A549 (cell line): ENCODE data around the gene AOAH. TPM values are rescaled to one million over a fixed set of nuclear protein-coding genes. Genes with fewer than 3 reads are reported as not detected.
"Not testable (repeated sequence)": the region's sequence is repeated elsewhere in the genome, so short reads cannot be mapped to it uniquely, and the experiment has no call there.

Experiments used
- ATAC-seq, 2 experiments: fragments of 200-7000 bp in 1 of 2; fragments of >200 bp in 1 of 2; cut with Nextera tagmentation in 1 of 2; cut with Tn5 transposase in 1 of 2; 3 replicates each; pipeline versions ENCODE4 v1.8.0 to v1.9.1; 2018 to 2020; ENCODE audit warnings: mild to moderate bottlenecking in 1 of 2, moderate library complexity in 1 of 2
- CTCF ChIA-PET: fragments of 300-600 bp; sonication (Branson Sonifier 250); formaldehyde crosslinking; extraction: SDS; loops from one replicate; lab custom pipeline; 2021; ENCODE audit warnings: antibody characterized with exemption, inconsistent platforms; lab: Yijun Ruan, JAX
- POLR2A ChIA-PET: fragments of 350-600 bp; formaldehyde crosslinking; extraction: SDS; loops from one replicate; lab custom pipeline; 2021; ENCODE audit warnings: antibody characterized with exemption, inconsistent platforms; lab: Yijun Ruan, JAX
- DNase-seq, 2 experiments: peaks; one replicate each; pipeline versions ENCODE4 v3.0.0 to v3.0.0-alpha.2; 2011 to 2016; ENCODE audit warnings: low read depth in 1 of 2, low spot score in 1 of 2
- FAIRE-seq: peaks from 2 replicates; lab custom pipeline; 2011; peaks lifted over from hg19 to GRCh38; lab: Jason Lieb, UNC
- H3K27ac ChIP-seq, 2 experiments: fragments of >200 bp; sonication (Bioruptor Twin); formaldehyde crosslinking; 3 replicates each; pipeline ENCODE4 v1.5.1; 2016 to 2017
- H3K4me1 ChIP-seq: fragments of >200 bp; sonication (Bioruptor Twin); formaldehyde crosslinking; 3 replicates; pipeline ENCODE4 v1.6.1; 2016
- H3K4me2 ChIP-seq: fragments of >200 bp; sonication (Bioruptor Twin); formaldehyde crosslinking; 3 replicates; pipeline ENCODE4 v1.6.1; 2016
- H3K4me3 ChIP-seq: fragments of >200 bp; sonication (Bioruptor Twin); formaldehyde crosslinking; 3 replicates; pipeline ENCODE4 v1.5.1; 2016
- H3K9me3 ChIP-seq: fragments of >200 bp; sonication (Bioruptor Twin); formaldehyde crosslinking; 3 replicates; pipeline ENCODE4 v1.6.1; 2016
- ATOH8 ChIP-seq: fragments of 250-450 bp; sonication (Bioruptor Pico); IDR thresholded peaks from 2 replicates; pipeline ENCODE4 v1.5.0; 2020; ENCODE audit warnings: low read depth, mild to moderate bottlenecking, moderate library complexity
- E2F6 ChIP-seq: IDR thresholded peaks from 2 replicates; pipeline ENCODE4 v1.6.1; 2012; ENCODE audit warnings: low read depth, borderline replicate concordance
- EHMT2 ChIP-seq: fragments of 200-600 bp; sonication (generic); IDR thresholded peaks from 2 replicates; pipeline ENCODE4 v1.6.1; 2016; ENCODE audit warnings: antibody characterized with exemption, low read depth, mild to moderate bottlenecking, moderate library complexity
- EP300 ChIP-seq, 2 experiments: fragments of >200 bp; sonication (Bioruptor Twin); formaldehyde crosslinking; IDR thresholded peaks; 2 replicates in 1 of 2; 3 replicates in 1 of 2; pipeline ENCODE4 v1.6.1; 2016 to 2017
- FOSL2 ChIP-seq, 2 experiments: fragments of 450-650 bp in 1 of 2; fragments of >200 bp in 1 of 2; sonication (Bioruptor Twin) in 1 of 2; formaldehyde crosslinking; IDR thresholded peaks; 2 replicates each; pipeline versions ENCODE4 v1.5.0 to v1.6.1; 2016 to 2020; ENCODE audit warnings: mild to moderate bottlenecking in 1 of 2, moderate library complexity in 1 of 2
- GATA3 ChIP-seq: IDR thresholded peaks from 2 replicates; pipeline ENCODE4 v1.6.1; 2012; ENCODE audit warnings: borderline replicate concordance
- HMGXB4 ChIP-seq: fragments of 250-450 bp; sonication (Bioruptor Pico); IDR thresholded peaks from 2 replicates; pipeline ENCODE4 v1.5.0; 2021; ENCODE audit warnings: mild to moderate bottlenecking, moderate library complexity, borderline replicate concordance
- KDM5A ChIP-seq: fragments of 200-600 bp; sonication (generic); IDR thresholded peaks from 2 replicates; pipeline ENCODE4 v1.6.1; 2016; ENCODE audit warnings: antibody characterized with exemption, mild to moderate bottlenecking
- NPAS2 ChIP-seq: fragments of 250-450 bp; sonication (Bioruptor Pico); IDR thresholded peaks from 2 replicates; pipeline ENCODE4 v1.8.0; 2022; ENCODE audit warnings: mild to moderate bottlenecking, moderate library complexity, borderline replicate concordance
- PBX3 ChIP-seq: IDR thresholded peaks from 2 replicates; pipeline ENCODE4 v1.6.1; 2012
- PHF8 ChIP-seq: fragments of 200-600 bp; sonication (generic); IDR thresholded peaks from 2 replicates; pipeline ENCODE4 v1.6.1; 2016; ENCODE audit warnings: low read depth, mild to moderate bottlenecking, antibody characterized with exemption, moderate library complexity, borderline replicate concordance
- POLR2A ChIP-seq: IDR thresholded peaks from 2 replicates; pipeline ENCODE4 v1.6.1; 2012; ENCODE audit warnings: mild to moderate bottlenecking, low read length
- POLR2AphosphoS2 ChIP-seq: conservative IDR thresholded peaks from 2 replicates; pipeline ENCODE4 v1.6.1; 2012; ENCODE audit warnings: low read length, improper control_type of control experiment, inconsistent platforms
- RARB ChIP-seq: fragments of 250-450 bp; sonication (Bioruptor Pico); IDR thresholded peaks from 2 replicates; pipeline ENCODE4 v1.8.0; 2021; ENCODE audit warnings: mild to moderate bottlenecking, moderate library complexity
- RFX5 ChIP-seq: fragments of 450-650 bp; IDR thresholded peaks from 2 replicates; pipeline ENCODE4 v1.7.1; 2014; ENCODE audit warnings: antibody characterized with exemption, mild to moderate bottlenecking, moderate library complexity
- RNF2 ChIP-seq: fragments of 200-600 bp; sonication (generic); IDR thresholded peaks from 2 replicates; pipeline ENCODE4 v1.6.1; 2016; ENCODE audit warnings: low read depth, mild to moderate bottlenecking, antibody characterized with exemption, moderate library complexity, borderline replicate concordance
- ZNF302 ChIP-seq: fragments of 250-450 bp; sonication (Bioruptor Pico); IDR thresholded peaks from 2 replicates; pipeline ENCODE4 v1.9.0; 2021; ENCODE audit warnings: inconsistent platforms, mild to moderate bottlenecking, moderate library complexity
- ZSCAN20 ChIP-seq: fragments of 250-450 bp; sonication (Bioruptor Pico); IDR thresholded peaks from 2 replicates; pipeline ENCODE4 v1.8.0; 2022; ENCODE audit warnings: mild to moderate bottlenecking, moderate library complexity
- WGBS: methylation state at CpG from one replicate; pipeline ENCODE4 v1.1.6; 2017; ENCODE audit errors: missing lambda C conversion rate; 5-methylcytosine and 5-hydroxymethylcytosine counted together
- polyA plus RNA-seq, 4 experiments: library from polyadenylated mRNA; depleted of rRNA in 3 of 4; stranded (reverse); fragments of >200 nt; fragmentation: RNase III in 1 of 4; extraction: RNeasy Plus Mini Kit Qiagen cat#74134 plus additional on column Dnase treatment in 1 of 4; gene quantifications; 2 replicates in 3 of 4; 3 replicates in 1 of 4; pipeline ENCODE4 v1.2.3, GENCODE V29; 2011 to 2017

AOAH gene
- polyA plus RNA-seq, 2 of the 4 experiments (the other 2 are of a cell fraction): 0.09 TPM; not detected in 1

GRCh38 chr7:36491317-36491716 lies 233.0 kb downstream of the AOAH start:
- H3K4me3 ChIP-seq: no peak overlapping the region
- CTCF ChIA-PET: interaction anchor here (0.8 to 20.0 kb wide), 5 partner anchors 10 to 709 kb away, joined by 3 to 261 read pairs (median 7); no protein-coding TSS in a partner anchor
- POLR2A ChIA-PET: no interaction called here
- H3K4me2 ChIP-seq: no peak overlapping the region
- WGBS: 35% methylated on average over 3 of the region's 3 CpGs
- no peak overlapping the region for H3K27ac ChIP-seq
- TF ChIP-seq RNF2: no peak
- no peak for TF ChIP-seq EP300 (IDR thresholded peaks at IDR 0.05)
- no peak for TF ChIP-seq ZSCAN20 (CRISPR knock-in tag)
- no peak for TF ChIP-seq PBX3
- TF ChIP-seq GATA3: no peak
- no peak for TF ChIP-seq POLR2A
- no peak for ATAC-seq
- no peak for DNase-seq
- H3K9me3 ChIP-seq: no peaks in the 10 kb centered on the region
- H3K4me1 ChIP-seq: no peaks in the 10 kb centered on the region
- no peak for FAIRE-seq

- ATAC-seq (no peak), DNase-seq (no peak), FAIRE-seq (no peak)
- Histone ChIP-seq H3K4me3 (no peak overlapping the region), H3K4me1 (no peaks in the 10 kb centered on the region), H3K27ac (no peak overlapping the region), H3K4me2 (no peak overlapping the region), H3K9me3 (no peaks in the 10 kb centered on the region)
- TF ChIP-seq RFX5 (no peak), PHF8 (no peak), POLR2A (no peak), E2F6 (no peak), NPAS2 (no peak), RARB (CRISPR knock-in tag) (no peak), EHMT2 (no peak), HMGXB4 (CRISPR knock-in tag) (no peak), KDM5A (no peak), ZNF302 (CRISPR knock-in tag) (no peak), POLR2AphosphoS2 (no peak), FOSL2 (IDR thresholded peaks at IDR 0.05) (no peak), FOSL2 (CRISPR knock-in tag; IDR thresholded peaks at IDR 0.05) (no peak), ATOH8 (CRISPR knock-in tag) (no peak), ZSCAN20 (CRISPR knock-in tag) (no peak)
- WGBS: 59% methylated on average over 3 of the region's 3 CpGs
- ChIA-PET CTCF (interaction anchor here (0.8 to 20.0 kb wide), 12 partner anchors 10 to 710 kb away, joined by 3 to 261 read pairs (median 6); no protein-coding TSS in a partner anchor), POLR2A (no interaction called here)
These were observed 233.9 kb downstream of the AOAH start for GRCh38 chr7:36490419-36490830.

- CTCF ChIA-PET: interaction anchor here (1.1 to 20.0 kb wide), 18 partner anchors 10 to 719 kb away, joined by 3 to 261 read pairs (median 8); no protein-coding TSS in a partner anchor
- ATAC-seq, DNase-seq, H3K4me3 ChIP-seq, H3K4me2 ChIP-seq, H3K4me1 ChIP-seq, POLR2A ChIA-PET, H3K9me3 ChIP-seq, H3K27ac ChIP-seq, FAIRE-seq: not testable (repeated sequence)
- WGBS: 68% methylated on average over 5 of the region's 5 CpGs
These were observed 235.6 kb downstream of the AOAH start for GRCh38 chr7:36488672-36489071.
